ENCODE results near the gene SLC7A1.

The SLC7A1 gene

GRCh38 chr13:29527916-29528315, 67.6 kb downstream of the SLC7A1 start:
- no peak overlapping the region for H3K27ac ChIP-seq
- TF ChIP-seq CTCF (conservative IDR thresholded peaks at IDR 0.05), result no peak

GRCh38 chr13:29527511-29527910, 68.0 kb downstream of the SLC7A1 start:
- no peak overlapping the region for H3K27ac ChIP-seq
- no peak for TF ChIP-seq CTCF (conservative IDR thresholded peaks at IDR 0.05)

- H3K27ac ChIP-seq, result no peak overlapping the region
- TF ChIP-seq CTCF (conservative IDR thresholded peaks at IDR 0.05), result no peak
These were observed 68.7 kb downstream of the SLC7A1 start for GRCh38 chr13:29526741-29527140.

- no peak overlapping the region for H3K27ac ChIP-seq
- no peak for TF ChIP-seq CTCF (conservative IDR thresholded peaks at IDR 0.05)
These were observed 69.7 kb downstream of the SLC7A1 start for GRCh38 chr13:29525757-29526156.

GRCh38 chr13:29524641-29525040, 70.8 kb downstream of the SLC7A1 start:
- no peak for TF ChIP-seq CTCF (conservative IDR thresholded peaks at IDR 0.05)
- H3K27ac ChIP-seq, result no peak overlapping the region

- TF ChIP-seq CTCF (conservative IDR thresholded peaks at IDR 0.05), result no peak
- no peak overlapping the region for H3K27ac ChIP-seq
These were observed 71.3 kb downstream of the SLC7A1 start for GRCh38 chr13:29524176-29524575.

GRCh38 chr13:29523199-29523961, 72.1 kb downstream of the SLC7A1 start:
- H3K27ac ChIP-seq, result peak overlapping the region; percentile 20; the same call in 1 of the 2 replicates

More at GRCh38 chr13:29523199-29523961, 72.1 kb downstream of the SLC7A1 start:
- no peak for TF ChIP-seq CTCF (conservative IDR thresholded peaks at IDR 0.05)
